ENCODE results near the gene INPP5D. TPM values are rescaled to one million over a fixed set of nuclear protein-coding genes. Genes with fewer than 3 reads are reported as not detected.

INPP5D gene
- total RNA-seq, 2 donors from 2014 or later: 6.5 to 7.1 TPM

- DNase-seq: no peak
- TF ChIP-seq, protein P1, sequence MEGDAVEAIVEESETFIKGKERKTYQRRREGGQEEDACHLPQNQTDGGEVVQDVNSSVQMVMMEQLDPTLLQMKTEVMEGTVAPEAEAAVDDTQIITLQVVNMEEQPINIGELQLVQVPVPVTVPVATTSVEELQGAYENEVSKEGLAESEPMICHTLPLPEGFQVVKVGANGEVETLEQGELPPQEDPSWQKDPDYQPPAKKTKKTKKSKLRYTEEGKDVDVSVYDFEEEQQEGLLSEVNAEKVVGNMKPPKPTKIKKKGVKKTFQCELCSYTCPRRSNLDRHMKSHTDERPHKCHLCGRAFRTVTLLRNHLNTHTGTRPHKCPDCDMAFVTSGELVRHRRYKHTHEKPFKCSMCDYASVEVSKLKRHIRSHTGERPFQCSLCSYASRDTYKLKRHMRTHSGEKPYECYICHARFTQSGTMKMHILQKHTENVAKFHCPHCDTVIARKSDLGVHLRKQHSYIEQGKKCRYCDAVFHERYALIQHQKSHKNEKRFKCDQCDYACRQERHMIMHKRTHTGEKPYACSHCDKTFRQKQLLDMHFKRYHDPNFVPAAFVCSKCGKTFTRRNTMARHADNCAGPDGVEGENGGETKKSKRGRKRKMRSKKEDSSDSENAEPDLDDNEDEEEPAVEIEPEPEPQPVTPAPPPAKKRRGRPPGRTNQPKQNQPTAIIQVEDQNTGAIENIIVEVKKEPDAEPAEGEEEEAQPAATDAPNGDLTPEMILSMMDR (IDR thresholded peaks at IDR 0.05): no peak
- Histone ChIP-seq H3K9me3 (no peaks in the 10 kb centered on the region), H3K9ac (ENCODE audit: low read depth in 2 of 2, low read length in 2 of 2) (no peak overlapping the region), H3K4me1 (no peaks in the 10 kb centered on the region), H3K4me3 (no peak overlapping the region), H3K27ac (no peak overlapping the region), H3K36me3 (no peaks in the 10 kb centered on the region), H3K27me3 (no peaks in the 10 kb centered on the region)
- intact Hi-C loops (cut with DNase I): no loop called here
Observed at GRCh38 chr2:233226511-233227031, 166.4 kb downstream of the INPP5D start.

DNA sequence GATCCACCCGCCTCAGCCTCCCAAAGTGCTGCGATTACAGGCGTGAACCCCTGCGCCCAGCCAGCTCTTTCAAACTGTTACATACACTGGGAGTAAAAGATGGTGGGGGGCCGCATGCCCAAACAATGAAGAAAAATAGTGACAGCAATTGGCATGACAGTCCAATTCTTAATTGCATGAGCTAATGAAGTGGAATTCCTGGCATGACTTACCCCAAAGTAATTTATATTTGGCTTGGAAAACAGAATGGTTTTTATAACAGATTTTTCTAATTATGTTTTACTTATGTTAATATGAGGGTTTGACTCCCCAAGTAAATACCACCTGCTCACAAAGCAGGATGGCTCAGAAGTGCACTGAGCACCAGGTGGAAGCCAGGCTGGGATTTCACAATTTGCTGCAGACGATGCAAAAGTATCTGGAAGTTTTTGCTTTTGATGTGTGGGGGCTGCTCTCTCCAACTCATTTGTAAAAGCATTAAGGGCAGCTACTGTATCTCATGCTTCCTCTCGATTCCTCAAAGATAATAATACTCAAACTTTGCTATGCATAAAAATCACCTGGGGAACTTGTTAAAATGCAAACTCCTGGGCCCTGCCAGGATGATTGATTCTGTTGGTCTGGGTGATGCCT is 167.3 kb downstream of the INPP5D start:
- intact Hi-C loops (cut with DNase I): no loop called here

DNA sequence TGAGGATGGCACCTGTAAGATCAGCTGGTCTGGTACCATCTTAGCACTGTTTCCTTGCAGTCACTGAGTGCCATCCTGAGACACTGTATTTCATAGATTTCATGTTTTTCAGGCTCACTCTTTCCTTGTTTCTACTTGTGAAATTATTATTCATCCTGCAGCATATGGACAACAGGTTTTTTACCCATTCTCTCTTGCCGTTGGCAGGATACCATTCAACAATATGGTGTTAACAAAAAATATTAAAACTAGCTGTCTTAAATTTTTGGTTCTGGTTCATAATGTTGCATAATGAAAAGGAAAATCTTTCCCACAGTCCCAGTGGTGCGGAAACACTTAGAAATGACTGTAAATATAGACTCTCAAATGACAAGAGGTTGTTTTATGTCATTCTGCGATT is 168.2 kb downstream of the INPP5D start:
- intact Hi-C loops (cut with DNase I): no loop called here
- H3K36me3 ChIP-seq: no peaks in the 10 kb centered on the region
- TF ChIP-seq, protein P1 (IDR thresholded peaks at IDR 0.05): no peak
- H3K9me3 ChIP-seq: no peaks in the 10 kb centered on the region
- DNase-seq: no peak
- no peak overlapping the region for H3K9ac ChIP-seq (ENCODE audit: low read depth in 2 of 2, low read length in 2 of 2)
- H3K4me3 ChIP-seq: no peak overlapping the region
- H3K4me1 ChIP-seq: no peaks in the 10 kb centered on the region
- no peak overlapping the region for H3K27ac ChIP-seq
- H3K27me3 ChIP-seq: no peaks in the 10 kb centered on the region

More for the DNA sequence above, 167.3 kb downstream of the INPP5D start:
- Histone ChIP-seq H3K9me3 (no peaks in the 10 kb centered on the region), H3K36me3 (no peaks in the 10 kb centered on the region), H3K4me1 (no peaks in the 10 kb centered on the region), H3K9ac (ENCODE audit: low read depth in 2 of 2, low read length in 2 of 2) (no peak overlapping the region), H3K27me3 (no peaks in the 10 kb centered on the region), H3K27ac (no peak overlapping the region), H3K4me3 (no peak overlapping the region)
- TF ChIP-seq, protein P1 (IDR thresholded peaks at IDR 0.05): no peak
- DNase-seq: no peak

DNA sequence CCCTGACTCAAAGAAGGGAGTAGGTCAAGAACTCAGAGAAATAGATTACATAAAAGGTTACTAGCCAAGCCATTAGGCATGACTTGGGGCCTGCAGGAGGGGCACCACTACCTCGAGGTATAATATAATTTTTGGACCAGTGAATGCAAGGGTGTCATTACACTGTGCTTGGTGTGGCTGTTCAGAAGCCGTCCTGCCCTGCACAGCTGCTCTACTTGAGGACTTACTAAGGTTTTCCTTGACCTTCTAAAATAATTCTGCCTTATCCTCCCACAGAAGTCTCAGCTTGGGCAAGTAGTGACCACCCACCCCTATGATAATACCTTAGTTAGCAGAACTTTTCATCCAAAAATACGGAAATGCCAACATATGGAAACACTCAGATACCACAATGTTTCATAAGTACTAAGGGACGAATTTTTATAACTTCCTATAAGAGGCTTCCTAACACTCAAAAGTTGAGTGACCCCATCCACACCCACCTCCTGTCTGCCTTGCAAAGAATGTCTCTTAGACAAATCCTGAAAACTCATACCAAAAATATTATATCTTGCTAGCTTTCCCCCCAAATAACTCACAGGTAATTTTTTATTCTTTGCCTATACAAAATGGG is 173.6 kb downstream of the INPP5D start:
- Histone ChIP-seq H3K4me3 (no peak overlapping the region), H3K9ac (ENCODE audit: low read depth in 2 of 2, low read length in 2 of 2) (no peak overlapping the region), H3K4me1 (no peaks in the 10 kb centered on the region), H3K27ac (no peak overlapping the region), H3K27me3 (no peaks in the 10 kb centered on the region), H3K9me3 (no peaks in the 10 kb centered on the region), H3K36me3 (no peaks in the 10 kb centered on the region)
- intact Hi-C loops (cut with DNase I): no loop called here
- no peak for DNase-seq
- TF ChIP-seq, protein P1 (IDR thresholded peaks at IDR 0.05): no peak

GRCh38 chr2:233234264-233234663 is 174.1 kb downstream of the INPP5D start:
- no peaks in the 10 kb centered on the region for H3K27me3 ChIP-seq
- no peaks in the 10 kb centered on the region for H3K36me3 ChIP-seq
- H3K27ac ChIP-seq: no peak overlapping the region
- no peak overlapping the region for H3K4me3 ChIP-seq
- H3K9ac ChIP-seq (ENCODE audit: low read depth in 2 of 2, low read length in 2 of 2): no peak overlapping the region
- DNase-seq: no peak
- intact Hi-C loops (cut with DNase I): no loop called here
- TF ChIP-seq, protein P1 (IDR thresholded peaks at IDR 0.05): no peak
- H3K4me1 ChIP-seq: no peaks in the 10 kb centered on the region
- H3K9me3 ChIP-seq: no peaks in the 10 kb centered on the region
